Smooth muscle cell (in vitro differentiated cells): ENCODE data around the gene EML3. TPM values are rescaled to one million over a fixed set of nuclear protein-coding genes. Genes with fewer than 3 reads are reported as not detected.
"Not testable (repeated sequence)": the region's sequence is repeated elsewhere in the genome, so short reads cannot be mapped to it uniquely, and the experiment has no call there.

Experiments used
- DNase-seq: peaks from one replicate; lab custom pipeline; 2025; ENCODE audit not compliant: unreplicated experiment; lab: John Stamatoyannopoulos, UW
- H2AFZ ChIP-seq: fragments of 200-600 bp; sonication (generic); 2 replicates; pipeline ENCODE4 v1.6.0; 2016; ENCODE audit warnings: antibody characterized with exemption, low read depth, mild to moderate bottlenecking
- H3F3A ChIP-seq: fragments of 200-600 bp; sonication (generic); 2 replicates; pipeline ENCODE4 v1.6.0; 2017; ENCODE audit warnings: antibody characterized with exemption, low read depth
- H3K27ac ChIP-seq: fragments of 200-600 bp; sonication (generic); 2 replicates; pipeline ENCODE4 v1.5.1; 2016; ENCODE audit warnings: low read depth, mild to moderate bottlenecking
- H3K27me3 ChIP-seq: fragments of 200-600 bp; sonication (generic); 2 replicates; pipeline ENCODE4 v1.6.1; 2016; ENCODE audit warnings: low read depth, mild to moderate bottlenecking
- H3K36me3 ChIP-seq: fragments of 200-600 bp; sonication (generic); 2 replicates; pipeline ENCODE4 v1.5.1; 2016; ENCODE audit warnings: low read depth
- H3K4me1 ChIP-seq: fragments of 200-600 bp; sonication (generic); 2 replicates; pipeline ENCODE4 v1.5.1; 2016; ENCODE audit warnings: low read depth
- H3K4me2 ChIP-seq: fragments of 200-600 bp; sonication (generic); 2 replicates; pipeline ENCODE4 v1.6.0; 2016; ENCODE audit warnings: mild to moderate bottlenecking
- H3K4me3 ChIP-seq: fragments of 200-600 bp; sonication (generic); 2 replicates; pipeline ENCODE4 v1.5.1; 2016; ENCODE audit warnings: mild to moderate bottlenecking
- H3K79me2 ChIP-seq: fragments of 200-600 bp; sonication (generic); 2 replicates; pipeline ENCODE4 v1.6.0; 2016; ENCODE audit warnings: low read depth, mild to moderate bottlenecking
- H3K9ac ChIP-seq: fragments of 200-600 bp; sonication (generic); 2 replicates; pipeline ENCODE4 v1.6.0; 2016; ENCODE audit warnings: low read depth
- H3K9me3 ChIP-seq: fragments of 200-600 bp; sonication (generic); replicated peaks from 2 replicates; pipeline ENCODE4 v1.5.1; 2016; ENCODE audit warnings: low read depth
- H4K20me1 ChIP-seq: fragments of 200-600 bp; sonication (generic); 2 replicates; pipeline ENCODE4 v1.6.0; 2016; ENCODE audit warnings: low read depth
- WGBS: methylation state at CpG from one replicate; pipeline ENCODE4 v1.1.7; 2016; ENCODE audit warnings: low lambda C conversion rate; 5-methylcytosine and 5-hydroxymethylcytosine counted together
- polyA plus RNA-seq: library from polyadenylated mRNA; unstranded; fragments of >200 nt; fragmentation: Nextera tagmentation; extraction: Ambion mirVana; gene quantifications from 2 replicates; pipeline ENCODE4 v1.2.1, GENCODE V29; 2016
- total RNA-seq: library from RNA; depleted of rRNA; stranded (reverse); fragments of >200 nt; gene quantifications from 2 replicates; pipeline ENCODE4 v1.2.3, GENCODE V29; 2014
- TF ChIP-seq, protein P1 (sequence below): fragments of 200-600 bp; sonication (generic); IDR thresholded peaks from 2 replicates; pipeline ENCODE4 v1.5.1; 2017; ENCODE audit warnings: borderline replicate concordance, mild to moderate bottlenecking, antibody characterized with exemption; ENCODE audit not compliant: insufficient read depth, poor library complexity, severe bottlenecking

EML3 gene
- total and polyA plus RNA-seq, 2 experiments from 2014 or later: 35.0 to 36.8 TPM

DNA sequence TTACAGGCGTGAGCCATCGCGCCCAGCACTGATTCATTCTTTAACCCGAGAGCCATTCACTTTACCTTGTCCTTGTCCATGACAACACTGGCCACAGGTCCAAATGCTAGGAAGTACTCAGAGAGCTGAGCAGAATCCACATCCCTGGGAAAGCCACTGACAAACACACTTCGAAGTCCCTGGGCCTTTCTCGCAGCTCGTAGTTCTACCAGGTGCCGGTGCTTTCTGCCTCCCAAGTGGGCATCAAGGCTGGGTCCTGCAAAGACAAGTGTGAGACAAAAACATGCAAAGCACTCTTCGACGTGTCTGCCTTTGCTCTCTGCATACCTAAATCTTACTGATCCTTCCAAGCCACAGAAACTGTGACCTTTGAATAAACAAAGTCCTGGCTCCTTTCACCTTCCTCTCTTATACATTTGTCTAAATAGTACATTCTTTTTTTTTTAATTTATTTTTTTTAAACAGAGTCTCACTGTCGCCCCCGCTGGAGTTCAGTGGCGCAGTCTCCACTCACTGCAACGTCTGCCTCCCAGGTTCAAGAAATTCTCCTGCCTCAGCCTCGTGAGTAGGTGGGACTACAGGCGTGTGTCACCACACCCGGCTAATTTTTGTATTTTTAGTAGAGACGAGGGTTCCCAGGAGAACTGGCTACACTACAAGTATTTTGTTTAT is 23.5 kb downstream of the EML3 start:
- H4K20me1 ChIP-seq: no peaks in the 10 kb centered on the region
- peak overlapping the region; percentile 18 for H3K27ac ChIP-seq
- H3K4me2 ChIP-seq: no peak overlapping the region
- H3K9ac ChIP-seq: no peak overlapping the region
- WGBS: 75% methylated on average over 18 of the region's 18 CpGs
- no peaks in the 10 kb centered on the region for H3K9me3 ChIP-seq
- H3K27me3 ChIP-seq: no peaks in the 10 kb centered on the region
- DNase-seq: no peak
- TF ChIP-seq, protein P1, sequence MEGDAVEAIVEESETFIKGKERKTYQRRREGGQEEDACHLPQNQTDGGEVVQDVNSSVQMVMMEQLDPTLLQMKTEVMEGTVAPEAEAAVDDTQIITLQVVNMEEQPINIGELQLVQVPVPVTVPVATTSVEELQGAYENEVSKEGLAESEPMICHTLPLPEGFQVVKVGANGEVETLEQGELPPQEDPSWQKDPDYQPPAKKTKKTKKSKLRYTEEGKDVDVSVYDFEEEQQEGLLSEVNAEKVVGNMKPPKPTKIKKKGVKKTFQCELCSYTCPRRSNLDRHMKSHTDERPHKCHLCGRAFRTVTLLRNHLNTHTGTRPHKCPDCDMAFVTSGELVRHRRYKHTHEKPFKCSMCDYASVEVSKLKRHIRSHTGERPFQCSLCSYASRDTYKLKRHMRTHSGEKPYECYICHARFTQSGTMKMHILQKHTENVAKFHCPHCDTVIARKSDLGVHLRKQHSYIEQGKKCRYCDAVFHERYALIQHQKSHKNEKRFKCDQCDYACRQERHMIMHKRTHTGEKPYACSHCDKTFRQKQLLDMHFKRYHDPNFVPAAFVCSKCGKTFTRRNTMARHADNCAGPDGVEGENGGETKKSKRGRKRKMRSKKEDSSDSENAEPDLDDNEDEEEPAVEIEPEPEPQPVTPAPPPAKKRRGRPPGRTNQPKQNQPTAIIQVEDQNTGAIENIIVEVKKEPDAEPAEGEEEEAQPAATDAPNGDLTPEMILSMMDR: peak; percentile 29
- H3K36me3 ChIP-seq: no peaks in the 10 kb centered on the region
- no peak overlapping the region for H3K4me3 ChIP-seq
- no peaks in the 10 kb centered on the region for H3K4me1 ChIP-seq
- H3F3A ChIP-seq: peaks cover 14% of the 10 kb centered on the region
- no peak overlapping the region for H2AFZ ChIP-seq
- peaks cover 18% of the 10 kb centered on the region for H3K79me2 ChIP-seq

DNA sequence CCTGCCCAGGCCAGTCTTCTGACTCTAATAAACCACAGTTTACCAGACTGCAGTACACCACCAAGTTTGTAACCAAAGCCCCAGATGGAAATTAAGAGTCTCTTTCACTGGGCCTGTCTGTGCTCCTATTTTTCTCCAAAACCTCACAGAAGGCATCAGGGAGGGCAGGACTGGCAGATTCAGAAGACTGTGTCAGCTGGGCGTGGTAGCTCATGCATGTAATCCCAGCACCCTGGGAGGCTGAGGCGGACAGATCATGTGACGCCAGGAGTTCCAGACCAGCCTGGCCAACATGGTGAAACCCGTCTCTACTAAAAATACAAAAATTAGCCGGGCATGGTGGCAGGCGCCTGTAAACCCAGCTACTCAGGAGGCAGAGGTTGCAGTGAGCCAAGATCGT is 27.2 kb downstream of the EML3 start:
- H3F3A ChIP-seq, H4K20me1 ChIP-seq, H3K27ac ChIP-seq, DNase-seq, H3K4me2 ChIP-seq, H3K4me3 ChIP-seq, H3K27me3 ChIP-seq, H2AFZ ChIP-seq, H3K4me1 ChIP-seq, H3K36me3 ChIP-seq, H3K9ac ChIP-seq, H3K9me3 ChIP-seq: not testable (repeated sequence)
- peaks cover 17% of the 10 kb centered on the region for H3K79me2 ChIP-seq
- 99% methylated on average over 7 of the region's 7 CpGs for WGBS

DNA sequence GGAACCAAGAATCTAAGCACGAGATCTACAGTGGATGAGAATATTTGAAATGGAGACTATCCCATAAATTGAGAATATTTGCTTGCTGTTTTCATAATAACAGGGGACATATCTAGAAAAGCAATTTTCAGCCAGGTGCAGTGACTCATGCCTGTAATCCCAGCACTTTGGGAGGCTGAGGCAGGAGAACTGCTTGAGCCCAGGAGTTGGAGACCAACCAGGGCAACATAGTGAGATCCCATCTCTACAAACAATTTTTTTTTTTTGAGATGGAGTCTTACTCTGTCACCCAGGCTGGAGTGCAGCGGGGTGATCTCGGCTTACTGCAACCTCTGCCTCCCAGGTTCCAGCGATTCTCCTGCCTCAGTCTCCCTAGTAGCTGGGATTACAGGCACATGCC is 30.8 kb downstream of the EML3 start:
- H4K20me1 ChIP-seq, DNase-seq, H3K9me3 ChIP-seq, H3K9ac ChIP-seq, H3K36me3 ChIP-seq, H3K79me2 ChIP-seq, H3K4me2 ChIP-seq, H3K27ac ChIP-seq, H3K4me1 ChIP-seq, H3F3A ChIP-seq, H3K4me3 ChIP-seq, H3K27me3 ChIP-seq, H2AFZ ChIP-seq: not testable (repeated sequence)
- 97% methylated on average over 4 of the region's 4 CpGs for WGBS

DNA sequence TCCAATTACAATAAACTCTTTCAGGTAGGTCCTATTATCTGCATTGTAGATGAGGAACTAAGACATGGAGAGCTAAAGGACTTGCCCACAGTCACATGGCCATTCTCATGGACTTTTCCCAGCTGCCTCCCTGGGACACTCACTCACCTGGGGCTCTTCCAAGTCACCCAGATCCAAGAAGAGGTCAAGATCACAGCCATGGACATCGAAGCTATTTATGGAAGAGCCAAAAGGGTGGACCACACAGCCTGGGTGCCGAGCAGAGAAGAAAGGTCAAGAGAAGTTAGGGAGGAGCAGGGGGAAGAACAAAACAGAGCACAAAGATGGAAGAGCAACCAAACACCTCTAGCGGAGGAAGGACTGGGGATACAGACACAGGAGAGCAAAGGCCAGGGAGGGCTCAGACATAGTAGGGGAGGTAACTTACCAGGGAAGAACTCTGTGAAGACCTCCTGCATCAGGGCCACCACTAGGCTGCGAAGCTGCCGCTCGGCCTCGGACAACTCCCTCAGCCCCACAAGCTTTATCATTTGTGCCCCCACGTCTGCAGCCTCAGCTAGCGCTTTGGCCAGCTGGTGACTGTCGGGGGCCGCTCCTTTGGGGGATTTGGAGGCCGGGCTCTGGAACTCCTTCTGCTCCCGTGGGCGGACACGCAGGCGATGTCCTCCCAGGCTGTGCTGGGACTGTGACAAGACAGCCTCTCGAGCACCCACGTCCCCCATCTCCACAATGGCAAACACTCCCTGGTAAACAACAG is 31.4 kb downstream of the EML3 start:
- H3K4me1 ChIP-seq: no peaks in the 10 kb centered on the region
- DNase-seq: no peak
- peaks cover 10% of the 10 kb centered on the region for H3K79me2 ChIP-seq
- WGBS: 92% methylated on average over 17 of the region's 18 CpGs
- no peaks in the 10 kb centered on the region for H3K9me3 ChIP-seq
- H3K36me3 ChIP-seq: peaks cover 3% of the 10 kb centered on the region
- H3F3A ChIP-seq: peaks cover 5% of the 10 kb centered on the region
- H3K27ac ChIP-seq: no peak overlapping the region
- no peaks in the 10 kb centered on the region for H3K27me3 ChIP-seq
- H3K4me3 ChIP-seq: no peak overlapping the region
- H2AFZ ChIP-seq: no peak overlapping the region
- no peak overlapping the region for H3K4me2 ChIP-seq
- H4K20me1 ChIP-seq: no peaks in the 10 kb centered on the region
- H3K9ac ChIP-seq: no peak overlapping the region
- TF ChIP-seq, protein P1: no peak
